GM19395 (cell line): ENCODE measurements around the gene PTGR1.

Experiments used
- ATAC-seq: cut with Tn5 transposase; IDR thresholded peaks from one replicate; pipeline ENCODE4 v1.9.1; 2021; ENCODE audit warnings: mild to moderate bottlenecking, moderate library complexity; ENCODE audit not compliant: unreplicated experiment

The PTGR1 gene

DNA sequence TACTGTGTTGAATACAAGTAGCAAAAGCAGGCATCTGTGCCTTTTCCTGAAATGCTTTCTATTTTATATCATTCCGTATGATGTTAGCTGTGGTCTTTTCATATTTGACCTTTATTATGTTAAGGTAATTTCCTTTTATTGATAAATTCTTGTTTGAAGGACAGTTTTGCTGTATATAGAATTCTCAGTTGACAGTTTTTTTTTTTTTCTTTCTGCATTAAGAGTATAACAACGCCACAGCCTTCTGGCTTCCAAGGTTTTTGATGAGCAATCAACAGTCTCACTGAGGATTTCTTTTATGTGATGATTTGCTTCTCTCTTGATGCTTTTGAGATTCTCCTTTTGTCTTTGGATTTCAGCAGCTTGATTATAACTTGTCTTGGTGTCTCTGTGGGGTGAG lies 50.8 kb downstream of the PTGR1 start:
- no peak for ATAC-seq

DNA sequence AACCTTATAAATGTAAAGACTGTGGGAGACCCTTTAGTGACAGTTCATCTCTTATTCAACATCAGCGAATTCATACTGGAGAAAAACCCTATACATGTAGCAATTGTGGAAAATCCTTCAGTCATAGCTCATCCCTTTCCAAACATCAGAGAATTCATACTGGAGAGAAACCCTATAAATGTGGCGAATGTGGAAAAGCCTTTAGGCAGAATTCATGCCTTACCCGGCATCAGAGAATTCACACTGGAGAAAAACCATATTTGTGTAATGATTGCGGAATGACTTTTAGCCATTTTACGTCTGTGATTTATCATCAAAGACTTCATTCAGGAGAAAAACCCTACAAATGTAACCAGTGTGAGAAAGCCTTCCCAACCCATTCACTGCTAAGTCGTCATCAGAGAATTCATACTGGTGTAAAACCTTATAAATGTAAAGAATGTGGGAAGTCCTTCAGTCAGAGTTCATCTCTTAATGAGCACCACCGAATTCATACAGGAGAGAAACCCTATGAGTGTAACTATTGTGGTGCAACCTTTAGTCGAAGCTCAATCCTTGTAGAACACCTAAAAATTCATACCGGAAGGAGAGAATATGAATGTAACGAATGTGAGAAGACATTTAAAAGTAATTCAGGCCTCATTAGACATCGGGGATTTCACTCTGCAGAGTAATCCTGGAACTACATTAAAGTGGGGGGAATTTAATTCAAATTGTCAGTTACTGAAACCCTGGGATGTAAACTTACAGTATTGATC lies 56.8 kb downstream of the PTGR1 start:
- ATAC-seq, result no peak

DNA sequence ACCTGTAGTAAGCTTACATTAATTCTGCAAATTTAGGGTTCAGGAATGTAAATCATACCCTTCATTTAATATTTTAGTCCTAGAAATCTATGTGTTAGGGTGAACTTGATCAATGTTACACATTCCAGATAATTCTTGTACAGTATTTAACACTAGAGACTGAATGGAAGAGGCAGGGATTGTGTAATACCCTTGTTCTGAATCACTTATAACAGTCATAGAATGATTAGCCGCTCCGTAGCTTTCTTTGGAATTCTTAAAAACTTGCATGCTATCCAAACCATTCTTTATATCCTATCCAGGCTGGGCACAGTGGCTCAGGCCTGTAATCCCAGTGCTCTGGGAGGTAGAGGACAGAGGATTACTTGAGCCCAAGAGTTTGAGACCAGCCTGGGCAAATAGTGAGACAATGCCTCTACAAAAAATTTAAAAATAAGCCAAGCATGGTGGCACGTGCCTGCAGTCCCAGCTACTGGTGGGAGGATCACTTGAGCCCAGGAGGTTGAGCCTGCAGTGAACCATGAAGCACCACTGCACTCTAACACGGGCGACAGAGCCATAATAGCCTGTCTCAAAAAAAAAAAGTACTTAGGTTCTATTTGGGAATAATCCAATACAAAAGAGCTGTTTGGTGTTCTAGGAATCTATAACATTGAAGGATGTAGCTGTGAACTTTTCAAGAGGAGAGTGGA lies 66.2 kb downstream of the PTGR1 start:
- no peak for ATAC-seq

DNA sequence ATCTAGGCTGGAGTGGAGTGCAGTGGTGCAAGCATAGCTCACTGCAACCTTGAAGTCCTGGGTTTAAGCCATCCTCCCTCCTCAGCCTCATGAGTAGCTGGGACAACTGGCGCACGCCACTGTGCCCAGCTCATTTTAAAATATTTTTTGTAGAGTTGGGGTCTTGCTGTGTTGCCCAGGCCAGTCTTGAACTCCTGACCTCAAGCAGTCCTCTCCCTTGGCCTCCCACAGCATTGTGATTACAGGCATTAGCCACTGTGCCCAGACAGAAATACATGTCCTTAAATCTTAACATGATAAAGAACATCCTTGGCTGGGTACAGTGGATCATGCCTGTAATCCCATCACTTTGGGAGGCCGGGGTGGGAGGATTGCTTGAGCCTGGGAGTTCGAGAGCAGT lies 67.7 kb downstream of the PTGR1 start:
- ATAC-seq, result no peak

DNA sequence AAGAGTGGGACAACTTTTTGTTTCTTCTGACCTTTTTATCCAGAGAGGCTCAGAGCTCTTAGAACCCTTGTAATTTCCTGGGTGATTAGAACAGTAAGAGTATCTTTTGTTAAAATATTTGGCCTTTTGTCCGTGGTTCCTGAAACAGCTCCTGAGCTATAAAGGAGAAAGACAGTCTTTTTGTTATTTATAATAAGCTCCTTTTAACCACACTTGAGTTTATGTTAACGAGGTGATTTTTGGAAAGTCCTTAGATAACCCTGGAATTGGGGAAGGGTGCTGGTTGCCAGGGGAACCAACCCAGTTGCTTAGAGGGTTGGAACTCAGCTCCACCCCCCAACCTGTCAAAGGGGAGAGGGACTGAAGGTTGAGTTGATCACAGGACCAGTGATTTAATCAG lies 69.7 kb downstream of the PTGR1 start:
- ATAC-seq, result no peak

DNA sequence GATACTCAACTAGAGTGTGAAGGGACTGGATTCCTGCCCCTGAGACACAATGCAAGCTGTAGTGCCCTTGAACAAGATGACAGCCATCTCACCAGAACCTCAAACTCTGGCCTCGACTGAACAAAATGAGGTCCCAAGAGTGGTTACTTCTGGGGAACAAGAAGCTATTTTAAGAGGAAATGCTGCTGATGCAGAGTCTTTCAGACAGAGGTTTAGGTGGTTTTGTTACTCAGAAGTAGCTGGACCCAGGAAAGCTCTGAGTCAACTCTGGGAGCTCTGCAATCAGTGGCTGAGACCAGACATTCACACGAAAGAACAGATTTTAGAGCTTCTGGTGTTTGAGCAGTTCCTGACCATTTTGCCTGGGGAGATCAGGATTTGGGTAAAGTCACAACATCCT lies 72.1 kb downstream of the PTGR1 start:
- no peak for ATAC-seq

DNA sequence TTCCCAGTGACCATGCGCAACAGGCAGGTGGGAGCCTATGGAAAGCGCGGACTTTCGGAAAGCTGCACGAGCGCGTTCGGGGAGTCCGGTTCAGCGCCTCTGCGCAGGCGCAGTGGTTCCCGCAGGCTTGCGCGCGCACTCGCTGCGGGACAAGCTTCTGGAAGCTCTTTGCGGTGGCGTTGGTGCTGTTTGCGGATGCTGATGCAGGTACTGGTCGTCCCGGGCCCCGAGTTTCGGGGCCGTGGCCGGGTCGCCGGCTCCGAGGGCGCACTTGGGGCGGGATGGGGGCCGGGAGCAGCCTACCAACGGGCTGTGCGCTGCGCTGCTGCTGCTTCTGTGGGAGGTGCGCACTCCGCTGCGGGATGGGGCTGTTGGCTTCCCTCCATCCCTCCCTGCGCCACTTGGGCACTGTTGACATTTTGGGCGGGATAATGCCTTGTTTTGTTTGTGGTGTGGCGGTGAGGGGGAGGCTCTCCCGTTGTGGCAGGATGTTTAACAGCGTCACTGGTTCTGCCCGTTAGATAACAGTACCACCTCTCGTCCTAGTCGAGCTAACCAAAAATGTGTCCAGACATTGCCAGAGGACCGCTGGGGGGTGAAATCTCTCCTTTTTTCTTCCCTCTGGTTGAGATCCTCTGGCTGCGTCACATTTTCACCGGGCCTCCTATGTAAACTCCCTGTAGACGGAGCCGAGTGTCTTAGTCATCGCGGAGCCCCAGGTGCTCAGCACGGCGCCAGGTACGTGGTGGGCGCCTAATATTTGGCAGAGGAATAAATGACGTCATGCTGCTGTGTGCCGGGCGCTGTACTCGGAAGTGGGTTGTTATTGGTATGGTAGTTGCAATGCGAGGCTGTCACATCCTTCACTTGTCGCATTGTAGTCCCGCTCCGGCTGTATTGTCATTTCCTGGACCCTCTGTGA lies 74.1 kb downstream of the PTGR1 start, which contains the start of gene ZNF483:
Gene ZNF483, plus strand, starts transcription at position 124 of the 922 bp plus-strand sequence. CDS start 2,217 bp downstream, outside the sequence.
- peak; percentile 63 for ATAC-seq

DNA sequence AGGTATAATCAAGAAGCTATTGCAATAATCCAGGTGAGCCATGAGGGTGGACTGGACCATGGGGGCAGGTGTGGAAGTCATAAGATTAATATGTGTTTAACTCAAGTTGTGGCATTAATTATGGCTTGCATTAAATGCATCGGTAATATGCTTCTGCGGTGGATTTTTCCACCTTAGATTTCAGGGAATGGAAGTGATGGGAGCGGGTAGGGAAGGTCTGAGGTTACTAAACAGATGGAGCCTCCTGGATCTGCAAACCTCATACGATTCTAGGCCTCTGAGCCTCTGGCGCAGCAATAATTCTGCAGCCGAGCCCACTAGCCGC lies 74.8 kb downstream of the PTGR1 start:
- ATAC-seq, result no peak

DNA sequence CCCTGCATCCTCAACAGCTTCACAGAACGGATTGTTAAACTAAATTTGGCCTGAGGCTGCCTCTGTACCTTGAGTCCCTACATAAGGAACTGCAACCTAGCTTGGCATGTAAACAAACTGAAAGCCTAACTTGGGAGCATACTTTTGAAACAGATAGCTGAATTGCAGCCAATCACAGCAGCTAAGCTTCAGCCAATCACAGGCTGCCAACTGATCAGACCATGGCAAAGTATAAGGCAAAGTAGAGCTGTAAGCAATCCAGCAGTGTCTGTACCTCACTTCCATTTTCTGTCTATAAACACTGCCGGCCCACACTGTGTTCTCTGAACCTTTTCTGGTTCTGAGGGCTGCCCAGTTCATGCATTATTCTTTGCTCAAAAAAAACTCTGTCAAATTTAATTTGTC lies 83.4 kb downstream of the PTGR1 start:
- no peak for ATAC-seq

DNA sequence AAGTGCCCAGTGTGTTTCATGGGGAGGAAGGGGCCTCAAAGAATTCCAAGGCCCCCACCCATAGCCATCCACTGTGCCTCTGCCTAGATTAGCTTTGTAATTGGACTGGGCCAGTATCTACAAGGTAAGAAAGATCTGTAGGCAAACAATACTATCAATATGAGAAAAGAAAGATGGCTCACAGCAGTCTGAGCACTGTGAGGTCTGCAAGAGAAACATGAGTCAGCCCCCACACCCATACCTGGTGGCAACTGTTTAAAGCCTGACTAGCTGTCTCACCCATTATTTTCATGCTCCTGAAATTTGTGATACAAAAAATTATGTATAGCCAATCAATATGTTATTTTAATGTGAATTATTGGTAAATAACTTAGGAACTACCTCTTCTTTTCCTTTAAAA lies 84.5 kb downstream of the PTGR1 start:
- no peak for ATAC-seq
